GM12878 (cell line): ENCODE measurements around the gene NAV2.

ENCODE experiments used
- BACH1 ChIP-seq: fragments of 450-650 bp; IDR thresholded peaks from 2 replicates; pipeline ENCODE4 v1.6.1; 2017; ENCODE audit warnings: mild to moderate bottlenecking, borderline replicate concordance
- BCL11A ChIP-seq: IDR thresholded peaks from 2 replicates; pipeline ENCODE4 v1.6.1; 2011; ENCODE audit warnings: low read depth, low read length
- CEBPB ChIP-seq, 2 experiments: fragments of 150-350 bp in 1 of 2; IDR thresholded peaks; 2 replicates each; pipeline ENCODE4 v1.6.1; 2012 to 2014; ENCODE audit warnings: low read depth in 2 of 2, low read length in 2 of 2, borderline replicate concordance in 1 of 2, inconsistent platforms in 1 of 2
- EGR1 ChIP-seq, 2 experiments: IDR thresholded peaks; 1 replicate in 1 of 2; 2 replicates in 1 of 2; pipeline ENCODE4 v1.6.1; 2011 to 2012; ENCODE audit warnings: low read depth in 2 of 2, low read length in 2 of 2, borderline replicate concordance in 1 of 2, mild to moderate bottlenecking in 1 of 2, moderate library complexity in 1 of 2
- EP300 ChIP-seq, 2 experiments: fragments of 150-350 bp in 1 of 2; IDR thresholded peaks; 2 replicates each; pipeline ENCODE4 v1.6.1; 2011 to 2012; ENCODE audit warnings: low read depth in 2 of 2, low read length in 2 of 2, borderline replicate concordance in 1 of 2, improper control_type of control experiment in 1 of 2, inconsistent platforms in 1 of 2; ENCODE audit not compliant: control insufficient read depth in 1 of 2
- MXI1 ChIP-seq: fragments of 150-350 bp; IDR thresholded peaks from 2 replicates; pipeline ENCODE4 v1.6.1; 2011; ENCODE audit warnings: low read depth, mild to moderate bottlenecking, inconsistent platforms, low read length, improper control_type of control experiment
- NRF1 ChIP-seq: conservative IDR thresholded peaks from 2 replicates; pipeline ENCODE4 v1.6.1; 2011; ENCODE audit warnings: mild to moderate bottlenecking, low read depth, low read length, improper control_type of control experiment
- POLR2A ChIP-seq: IDR thresholded peaks from 2 replicates; pipeline ENCODE4 v1.6.1; 2011; ENCODE audit warnings: low read depth, mild to moderate bottlenecking, low read length
- SMARCA5 ChIP-seq: fragments of 450-650 bp; IDR thresholded peaks from 2 replicates; pipeline ENCODE4 v1.6.1; 2017; ENCODE audit warnings: mild to moderate bottlenecking
- SRF ChIP-seq, 2 experiments: IDR thresholded peaks; 2 replicates each; pipeline ENCODE4 v1.6.1; 2011; ENCODE audit warnings: low read depth in 2 of 2, low read length in 2 of 2, mild to moderate bottlenecking in 1 of 2, moderate library complexity in 1 of 2
- SUPT20H ChIP-seq: IDR thresholded peaks from 2 replicates; pipeline ENCODE4 v1.6.1; 2011; ENCODE audit warnings: low read depth, mild to moderate bottlenecking, low read length, moderate library complexity, borderline replicate concordance; ENCODE audit not compliant: control insufficient read depth
- TF ChIP-seq, protein P1 (sequence below): IDR thresholded peaks from 2 replicates; pipeline ENCODE4 v1.6.1; 2012; ENCODE audit warnings: mild to moderate bottlenecking, low read depth, low read length
- TF ChIP-seq, protein P2 (sequence below): IDR thresholded peaks from 2 replicates; pipeline ENCODE4 v1.6.1; 2012; ENCODE audit warnings: low read depth, low read length, improper control_type of control experiment
- TF ChIP-seq, protein P3 (sequence below), 3 experiments: IDR thresholded peaks in 2 of 3; conservative IDR thresholded peaks in 1 of 3; 2 replicates each; pipeline ENCODE4 v1.5.1; 2011; ENCODE audit warnings: low read depth in 3 of 3, low read length in 3 of 3, mild to moderate bottlenecking in 3 of 3, control low read depth in 2 of 3, moderate library complexity in 2 of 3, inconsistent platforms in 1 of 3, mixed read lengths in 1 of 3; ENCODE audit not compliant: control insufficient read depth in 2 of 3, insufficient read depth in 1 of 3; ENCODE audit errors: extremely low read depth in 1 of 3

DNA sequence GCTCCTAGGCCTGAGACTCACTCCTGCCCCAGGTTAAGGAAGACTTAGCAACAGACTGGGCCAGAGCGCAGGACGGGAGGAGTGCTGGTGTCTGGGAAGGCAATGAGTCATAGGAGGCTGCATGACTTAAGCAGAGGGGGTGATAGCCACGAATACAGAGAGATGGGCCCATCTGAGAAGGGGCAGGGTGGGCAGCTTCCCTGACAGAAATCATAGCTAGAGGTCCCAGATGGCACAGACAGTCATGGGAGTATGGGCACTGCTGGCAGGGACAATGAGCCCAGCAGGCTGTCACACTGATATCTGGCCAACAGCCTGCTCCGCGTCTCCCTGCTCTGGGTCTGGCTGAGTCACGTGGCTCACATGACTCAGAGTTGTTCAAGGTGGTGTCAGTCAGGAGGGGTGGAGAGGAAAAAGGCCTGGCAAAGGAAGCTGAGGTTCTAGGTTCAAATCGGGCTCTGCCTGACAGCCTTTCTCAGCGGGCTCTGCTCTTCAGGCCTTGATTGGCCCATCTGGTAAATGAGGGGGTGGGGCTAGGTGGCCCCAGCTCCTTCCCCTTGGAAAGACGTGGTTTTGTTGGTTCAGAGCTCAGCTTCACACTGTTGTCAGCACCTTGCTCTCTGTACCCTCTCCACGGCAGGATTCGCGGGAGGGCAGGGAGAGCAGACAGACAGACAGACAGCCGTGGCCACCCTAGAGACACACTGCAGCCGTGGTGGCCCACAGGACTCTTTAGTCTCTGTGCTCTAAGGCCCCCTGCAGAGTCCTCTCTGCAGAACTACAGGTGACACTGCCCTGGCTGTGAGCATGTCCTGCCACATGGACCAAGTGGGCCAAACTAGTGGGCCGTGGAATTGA is 399.9 kb downstream of the NAV2 start:
- no peak for TF ChIP-seq POLR2A
- no peak for TF ChIP-seq EGR1 (IDR thresholded peaks at IDR 0.05; ENCODE audit: borderline replicate concordance in 1 of 2, low read depth in 2 of 2, low read length in 2 of 2)
- TF ChIP-seq, protein P1, sequence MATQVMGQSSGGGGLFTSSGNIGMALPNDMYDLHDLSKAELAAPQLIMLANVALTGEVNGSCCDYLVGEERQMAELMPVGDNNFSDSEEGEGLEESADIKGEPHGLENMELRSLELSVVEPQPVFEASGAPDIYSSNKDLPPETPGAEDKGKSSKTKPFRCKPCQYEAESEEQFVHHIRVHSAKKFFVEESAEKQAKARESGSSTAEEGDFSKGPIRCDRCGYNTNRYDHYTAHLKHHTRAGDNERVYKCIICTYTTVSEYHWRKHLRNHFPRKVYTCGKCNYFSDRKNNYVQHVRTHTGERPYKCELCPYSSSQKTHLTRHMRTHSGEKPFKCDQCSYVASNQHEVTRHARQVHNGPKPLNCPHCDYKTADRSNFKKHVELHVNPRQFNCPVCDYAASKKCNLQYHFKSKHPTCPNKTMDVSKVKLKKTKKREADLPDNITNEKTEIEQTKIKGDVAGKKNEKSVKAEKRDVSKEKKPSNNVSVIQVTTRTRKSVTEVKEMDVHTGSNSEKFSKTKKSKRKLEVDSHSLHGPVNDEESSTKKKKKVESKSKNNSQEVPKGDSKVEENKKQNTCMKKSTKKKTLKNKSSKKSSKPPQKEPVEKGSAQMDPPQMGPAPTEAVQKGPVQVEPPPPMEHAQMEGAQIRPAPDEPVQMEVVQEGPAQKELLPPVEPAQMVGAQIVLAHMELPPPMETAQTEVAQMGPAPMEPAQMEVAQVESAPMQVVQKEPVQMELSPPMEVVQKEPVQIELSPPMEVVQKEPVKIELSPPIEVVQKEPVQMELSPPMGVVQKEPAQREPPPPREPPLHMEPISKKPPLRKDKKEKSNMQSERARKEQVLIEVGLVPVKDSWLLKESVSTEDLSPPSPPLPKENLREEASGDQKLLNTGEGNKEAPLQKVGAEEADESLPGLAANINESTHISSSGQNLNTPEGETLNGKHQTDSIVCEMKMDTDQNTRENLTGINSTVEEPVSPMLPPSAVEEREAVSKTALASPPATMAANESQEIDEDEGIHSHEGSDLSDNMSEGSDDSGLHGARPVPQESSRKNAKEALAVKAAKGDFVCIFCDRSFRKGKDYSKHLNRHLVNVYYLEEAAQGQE: no peak
- TF ChIP-seq SRF (IDR thresholded peaks at IDR 0.05; ENCODE audit: low read depth in 2 of 2, low read length in 2 of 2): no peak
- no peak for TF ChIP-seq CEBPB (IDR thresholded peaks at IDR 0.05; ENCODE audit: borderline replicate concordance in 1 of 2, low read depth in 2 of 2, low read length in 2 of 2)
- TF ChIP-seq, protein P2, sequence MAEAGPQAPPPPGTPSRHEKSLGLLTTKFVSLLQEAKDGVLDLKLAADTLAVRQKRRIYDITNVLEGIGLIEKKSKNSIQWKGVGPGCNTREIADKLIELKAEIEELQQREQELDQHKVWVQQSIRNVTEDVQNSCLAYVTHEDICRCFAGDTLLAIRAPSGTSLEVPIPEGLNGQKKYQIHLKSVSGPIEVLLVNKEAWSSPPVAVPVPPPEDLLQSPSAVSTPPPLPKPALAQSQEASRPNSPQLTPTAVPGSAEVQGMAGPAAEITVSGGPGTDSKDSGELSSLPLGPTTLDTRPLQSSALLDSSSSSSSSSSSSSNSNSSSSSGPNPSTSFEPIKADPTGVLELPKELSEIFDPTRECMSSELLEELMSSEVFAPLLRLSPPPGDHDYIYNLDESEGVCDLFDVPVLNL: no peak
- no peak for TF ChIP-seq MXI1
- TF ChIP-seq, protein P3, sequence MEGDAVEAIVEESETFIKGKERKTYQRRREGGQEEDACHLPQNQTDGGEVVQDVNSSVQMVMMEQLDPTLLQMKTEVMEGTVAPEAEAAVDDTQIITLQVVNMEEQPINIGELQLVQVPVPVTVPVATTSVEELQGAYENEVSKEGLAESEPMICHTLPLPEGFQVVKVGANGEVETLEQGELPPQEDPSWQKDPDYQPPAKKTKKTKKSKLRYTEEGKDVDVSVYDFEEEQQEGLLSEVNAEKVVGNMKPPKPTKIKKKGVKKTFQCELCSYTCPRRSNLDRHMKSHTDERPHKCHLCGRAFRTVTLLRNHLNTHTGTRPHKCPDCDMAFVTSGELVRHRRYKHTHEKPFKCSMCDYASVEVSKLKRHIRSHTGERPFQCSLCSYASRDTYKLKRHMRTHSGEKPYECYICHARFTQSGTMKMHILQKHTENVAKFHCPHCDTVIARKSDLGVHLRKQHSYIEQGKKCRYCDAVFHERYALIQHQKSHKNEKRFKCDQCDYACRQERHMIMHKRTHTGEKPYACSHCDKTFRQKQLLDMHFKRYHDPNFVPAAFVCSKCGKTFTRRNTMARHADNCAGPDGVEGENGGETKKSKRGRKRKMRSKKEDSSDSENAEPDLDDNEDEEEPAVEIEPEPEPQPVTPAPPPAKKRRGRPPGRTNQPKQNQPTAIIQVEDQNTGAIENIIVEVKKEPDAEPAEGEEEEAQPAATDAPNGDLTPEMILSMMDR (IDR thresholded peaks at IDR 0.05 in 2 of 3, conservative IDR thresholded peaks at IDR 0.05 in 1 of 3; ENCODE audit: control insufficient read depth in 2 of 3, extremely low read depth in 1 of 3, insufficient read depth in 1 of 3, low read depth in 3 of 3, low read length in 3 of 3): no peak
- no peak for TF ChIP-seq EP300 (IDR thresholded peaks at IDR 0.05; ENCODE audit: borderline replicate concordance in 1 of 2, control insufficient read depth in 1 of 2, low read depth in 2 of 2, low read length in 2 of 2)
- TF ChIP-seq SUPT20H: no peak
- TF ChIP-seq SMARCA5: no peak
- no peak for TF ChIP-seq BACH1
- TF ChIP-seq NRF1: no peak
- no peak for TF ChIP-seq BCL11A
